PC-3 (cell line): ENCODE results near the gene AHNAK. TPM values are rescaled to one million over a fixed set of nuclear protein-coding genes. Genes with fewer than 3 reads are reported as not detected.
"Not testable (repeated sequence)": the region's sequence is repeated elsewhere in the genome, so short reads cannot be mapped to it uniquely, and the experiment has no call there.

ENCODE experiments used
- ATAC-seq: fragments of 200-7000 bp; cut with Tn5 transposase; 2 replicates; pipeline ENCODE4 v1.9.1; 2020; ENCODE audit warnings: mild to moderate bottlenecking, moderate library complexity
- BruUV-seq: library from RNA; stranded (reverse); fragments of 400-500 nt; replicated peaks from 2 replicates; lab custom pipeline; 2021; lab: Mats Ljungman, UMichigan
- CTCF ChIA-PET: fragments of 300-600 bp; sonication (Branson Sonifier 250); formaldehyde crosslinking; loops from one replicate; lab custom pipeline; 2022; ENCODE audit warnings: antibody characterized with exemption; lab: Charles Lee
- POLR2A ChIA-PET: fragments of 300-600 bp; sonication (Branson Sonifier 250); formaldehyde crosslinking; loops from one replicate; lab custom pipeline; 2022; ENCODE audit warnings: antibody characterized with exemption; ENCODE audit not compliant: unreplicated experiment; lab: Charles Lee
- DNase-seq: peaks from one replicate; pipeline ENCODE4 v3.0.0-alpha.2; 2015
- H2AFZ ChIP-seq: fragments of 300-600 bp; sonication (generic); 2 replicates; pipeline ENCODE4 v1.6.0; 2016; ENCODE audit warnings: antibody characterized with exemption, low read length
- H3F3A ChIP-seq: fragments of 300-600 bp; sonication (generic); one replicate; pipeline ENCODE4 v1.6.0; 2017; ENCODE audit warnings: antibody characterized with exemption, low read length, control low read depth, mild to moderate bottlenecking; ENCODE audit not compliant: unreplicated experiment
- H3K27ac ChIP-seq: fragments of 300-600 bp; sonication (generic); 2 replicates; pipeline ENCODE4 v1.5.1; 2016; ENCODE audit warnings: mild to moderate bottlenecking, low read length
- H3K27me3 ChIP-seq: fragments of 300-600 bp; sonication (generic); 2 replicates; pipeline ENCODE4 v1.6.1; 2016; ENCODE audit warnings: low read length, mixed read lengths
- H3K36me3 ChIP-seq: fragments of 300-600 bp; sonication (generic); 2 replicates; pipeline ENCODE4 v1.6.1; 2016; ENCODE audit warnings: low read depth, mixed run types, low read length, mixed read lengths
- H3K4me1 ChIP-seq: fragments of 300-600 bp; sonication (generic); 2 replicates; pipeline ENCODE4 v1.5.1; 2016; ENCODE audit warnings: low read length; ENCODE audit not compliant: insufficient read depth
- H3K4me2 ChIP-seq: fragments of 300-600 bp; sonication (generic); 2 replicates; pipeline ENCODE4 v1.6.0; 2016; ENCODE audit warnings: low read length
- H3K4me3 ChIP-seq: fragments of 300-600 bp; sonication (generic); 2 replicates; pipeline ENCODE4 v1.5.1; 2016; ENCODE audit warnings: mild to moderate bottlenecking, low read length, mixed read lengths
- H3K79me2 ChIP-seq: fragments of 300-600 bp; sonication (generic); 2 replicates; pipeline ENCODE4 v1.6.1; 2017; ENCODE audit warnings: low read length, mixed read lengths
- H3K9ac ChIP-seq: fragments of 300-600 bp; sonication (generic); 2 replicates; pipeline ENCODE4 v1.6.0; 2016; ENCODE audit warnings: mild to moderate bottlenecking, low read length
- H3K9me2 ChIP-seq: fragments of 300-600 bp; sonication (generic); replicated peaks from 2 replicates; pipeline ENCODE4 v1.6.1; 2016; ENCODE audit warnings: mixed run types, low read length, mixed read lengths
- H3K9me3 ChIP-seq: fragments of 300-600 bp; sonication (generic); 2 replicates; pipeline ENCODE4 v1.6.1; 2016; ENCODE audit warnings: low read length, mixed read lengths
- H4K20me1 ChIP-seq: fragments of 300-600 bp; sonication (generic); 2 replicates; pipeline ENCODE4 v1.6.1; 2016; ENCODE audit warnings: low read length, mixed read lengths
- CTCF ChIP-seq: fragments of 300-600 bp; sonication (generic); conservative IDR thresholded peaks from 2 replicates; pipeline ENCODE4 v1.5.1; 2017; ENCODE audit warnings: antibody characterized with exemption, low read depth, mild to moderate bottlenecking, low read length
- EZH2 ChIP-seq: fragments of 300-600 bp; sonication (generic); IDR thresholded peaks from one replicate; pipeline ENCODE4 v1.6.1; 2017; ENCODE audit warnings: antibody characterized with exemption, mild to moderate bottlenecking, low read length; ENCODE audit not compliant: unreplicated experiment
- EZH2phosphoT487 ChIP-seq: fragments of 300-600 bp; sonication (generic); IDR thresholded peaks from 2 replicates; pipeline ENCODE4 v1.6.1; 2018; ENCODE audit warnings: mild to moderate bottlenecking, antibody characterized with exemption, low read length, borderline replicate concordance
- intact Hi-C: fragments of 100-400 bp; cut with micrococcal nuclease; formaldehyde crosslinking; loops from 2 replicates; pipeline ENCODE4 v1.9.0; 2023
- total RNA-seq: library from RNA; depleted of rRNA; stranded (reverse); fragments of >200 nt; gene quantifications from 2 replicates; pipeline ENCODE4 v1.2.3, GENCODE V29; 2014

AHNAK gene
- total RNA-seq, 1 experiment from 2014 or later = 287 TPM

GRCh38 chr11:62567018-62567633 lies 20.5 kb upstream of the AHNAK start:
- Histone ChIP-seq H3K4me3 (no peak overlapping the region), H3K4me2 (no peak overlapping the region), H3F3A (peaks cover 11% of the 10 kb centered on the region), H4K20me1 (peaks cover 57% of the 10 kb centered on the region), H3K27me3 (no peaks in the 10 kb centered on the region), H2AFZ (no peak overlapping the region), H3K4me1 (peaks cover 22% of the 10 kb centered on the region), H3K9me2 (no peaks in the 10 kb centered on the region), H3K79me2 (peaks cover 88% of the 10 kb centered on the region), H3K9me3 (no peaks in the 10 kb centered on the region), H3K36me3 (peaks cover 78% of the 10 kb centered on the region), H3K27ac (no peak overlapping the region), H3K9ac (no peak overlapping the region)
- intact Hi-C loops = no loop called here
- ATAC-seq (no peak), DNase-seq (no peak)
- ChIA-PET POLR2A (no interaction called here), CTCF (no interaction called here)
- TF ChIP-seq CTCF (no peak), EZH2phosphoT487 (no peak), EZH2 (no peak)
- no TSS peak for BruUV-seq

- Histone ChIP-seq H3K27me3 (no peaks in the 10 kb centered on the region), H3K9ac (no peak overlapping the region), H3K9me3 (no peaks in the 10 kb centered on the region), H4K20me1 (peaks cover 48% of the 10 kb centered on the region), H3K4me3 (no peak overlapping the region), H3K9me2 (no peaks in the 10 kb centered on the region), H3K4me1 (peaks cover 22% of the 10 kb centered on the region), H3K36me3 (peaks cover 74% of the 10 kb centered on the region), H2AFZ (no peak overlapping the region), H3K79me2 (peaks cover 79% of the 10 kb centered on the region), H3K4me2 (no peak overlapping the region), H3F3A (peaks cover 16% of the 10 kb centered on the region), H3K27ac (no peak overlapping the region)
- CTCF ChIA-PET = no interaction called here
- no peak for TF ChIP-seq CTCF
- TF ChIP-seq EZH2phosphoT487 = no peak
- TF ChIP-seq EZH2 = no peak
- POLR2A ChIA-PET = no interaction called here
- no peak for ATAC-seq
- intact Hi-C loops = no loop called here
- DNase-seq = no peak
- BruUV-seq = no TSS peak
Observed at GRCh38 chr11:62566247-62566646, 19.6 kb upstream of the AHNAK start.

GRCh38 chr11:62565100-62565802 lies 18.6 kb upstream of the AHNAK start:
- Histone ChIP-seq H3K27ac (no peak overlapping the region), H3K4me3 (no peak overlapping the region), H3K9me2 (no peaks in the 10 kb centered on the region), H4K20me1 (peaks cover 42% of the 10 kb centered on the region), H3K9ac (no peak overlapping the region), H3K27me3 (no peaks in the 10 kb centered on the region), H3K4me1 (peaks cover 25% of the 10 kb centered on the region), H3F3A (peaks cover 16% of the 10 kb centered on the region), H3K79me2 (peaks cover 70% of the 10 kb centered on the region), H3K9me3 (no peaks in the 10 kb centered on the region), H3K4me2 (no peak overlapping the region), H3K36me3 (peaks cover 67% of the 10 kb centered on the region), H2AFZ (no peak overlapping the region)
- DNase-seq (no peak), ATAC-seq (no peak)
- TF ChIP-seq CTCF (no peak), EZH2 (no peak), EZH2phosphoT487 (no peak)
- POLR2A ChIA-PET = interaction anchor here (0.5 to 0.6 kb wide), 2 partner anchors 12 to 26 kb away, joined by 3 read pairs; no protein-coding TSS in a partner anchor
- no TSS peak for BruUV-seq
- intact Hi-C loops = no loop called here
- CTCF ChIA-PET = no interaction called here

GRCh38 chr11:62561677-62562230 lies 15.1 kb upstream of the AHNAK start:
- POLR2A ChIA-PET = interaction anchor here (0.7 to 1.7 kb wide), 2 partner anchors 12 to 92 kb away, joined by 5 to 17 read pairs; partner anchors contain the start of gene EEF1G
- CTCF ChIA-PET, H3K9me3 ChIP-seq, DNase-seq, BruUV-seq, H2AFZ ChIP-seq, H3K4me3 ChIP-seq, H3K9me2 ChIP-seq, H3K9ac ChIP-seq, H3K27me3 ChIP-seq, H3K27ac ChIP-seq, intact Hi-C loops, ATAC-seq, H3K4me2 ChIP-seq: not testable (repeated sequence)
- Histone ChIP-seq H4K20me1 (peaks cover 24% of the 10 kb centered on the region), H3F3A (peaks cover 16% of the 10 kb centered on the region), H3K36me3 (peaks cover 59% of the 10 kb centered on the region), H3K4me1 (peaks cover 60% of the 10 kb centered on the region), H3K79me2 (peaks cover 54% of the 10 kb centered on the region)
